HG02798 (cell line): Measurements from ENCODE around the gene GPC3.
"Not testable (repeated sequence)": the region's sequence is repeated elsewhere in the genome, so short reads cannot be mapped to it uniquely, and the experiment has no call there.

Experiments
- ATAC-seq: cut with Tn5 transposase; IDR thresholded peaks from one replicate; pipeline ENCODE4 v1.9.1; 2021; ENCODE audit warnings: mild to moderate bottlenecking; ENCODE audit not compliant: unreplicated experiment, poor library complexity

The GPC3 gene

GRCh38 chrX:133999031-133999705 lies 13.8 kb upstream of the GPC3 start:
- no peak for ATAC-seq

DNA sequence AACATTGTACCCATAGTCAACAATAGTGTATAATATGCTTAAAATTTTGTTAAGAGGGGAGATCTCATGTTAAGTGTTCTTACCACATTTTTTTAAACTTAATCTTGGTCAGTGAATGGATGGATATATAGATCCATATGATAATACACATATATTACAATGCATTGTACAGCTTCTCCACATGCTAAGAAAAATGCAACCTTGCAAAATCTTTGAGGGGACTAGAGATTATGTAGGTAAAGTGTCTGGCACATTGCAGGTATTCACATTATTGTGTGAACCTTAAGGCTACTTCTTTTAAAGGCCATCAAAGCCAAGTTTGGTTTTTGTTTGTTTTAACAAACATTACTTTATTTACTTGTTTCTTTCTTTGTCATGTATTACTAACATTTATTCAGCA lies 10.4 kb upstream of the GPC3 start:
- ATAC-seq, result no peak

- no peak for ATAC-seq
These were observed 9.2 kb upstream of the GPC3 start for GRCh38 chrX:133994576-133994975.

GRCh38 chrX:133992882-133993281 lies 7.5 kb upstream of the GPC3 start:
- no peak for ATAC-seq

- no peak for ATAC-seq
These were observed 6.4 kb upstream of the GPC3 start for GRCh38 chrX:133991814-133992213.

DNA sequence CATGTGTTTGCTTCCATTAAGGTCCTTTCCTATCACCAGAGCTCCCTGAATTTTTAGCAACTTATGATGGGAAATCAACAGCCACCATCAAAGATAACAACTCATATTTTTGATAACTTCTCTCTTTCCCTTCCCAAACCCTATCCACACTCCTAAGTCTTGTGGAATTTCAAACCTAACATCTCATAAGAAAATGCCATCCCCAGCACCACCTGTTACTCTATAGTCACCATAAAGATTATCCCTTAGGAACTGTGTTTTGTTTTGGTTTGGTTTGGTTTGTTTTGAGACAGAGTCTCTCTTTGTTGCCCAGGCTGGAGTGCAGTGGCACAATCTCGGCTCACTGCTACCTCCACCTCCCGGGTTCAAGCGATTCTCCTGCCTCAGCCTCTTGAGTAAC lies 5.7 kb upstream of the GPC3 start:
- ATAC-seq, result not testable (repeated sequence)

DNA sequence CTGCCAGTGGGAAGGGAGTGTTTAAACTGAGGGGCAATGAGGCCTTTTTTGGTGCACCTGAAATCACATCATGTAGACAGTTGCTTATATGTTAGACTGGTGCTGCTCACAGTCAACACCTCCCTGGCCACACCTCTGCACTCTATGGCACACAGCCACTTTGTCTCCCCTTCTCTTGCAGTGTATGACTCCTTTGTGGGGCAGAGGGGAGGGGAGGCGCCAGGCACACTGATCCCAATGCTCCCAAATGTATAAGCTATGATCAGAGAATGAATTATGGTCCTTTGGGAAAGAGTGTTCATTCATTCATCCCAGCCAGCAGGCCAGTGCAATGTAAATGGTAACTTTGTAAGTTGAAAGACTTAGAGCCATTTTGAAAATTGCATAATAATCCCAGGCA lies 4.6 kb upstream of the GPC3 start:
- no peak for ATAC-seq

GRCh38 chrX:133989490-133989889 lies 4.1 kb upstream of the GPC3 start:
- ATAC-seq, result no peak

GRCh38 chrX:133988010-133988409 lies 2.6 kb upstream of the GPC3 start:
- ATAC-seq, result no peak

GRCh38 chrX:133987188-133987587 lies 1.8 kb upstream of the GPC3 start:
- no peak for ATAC-seq

DNA sequence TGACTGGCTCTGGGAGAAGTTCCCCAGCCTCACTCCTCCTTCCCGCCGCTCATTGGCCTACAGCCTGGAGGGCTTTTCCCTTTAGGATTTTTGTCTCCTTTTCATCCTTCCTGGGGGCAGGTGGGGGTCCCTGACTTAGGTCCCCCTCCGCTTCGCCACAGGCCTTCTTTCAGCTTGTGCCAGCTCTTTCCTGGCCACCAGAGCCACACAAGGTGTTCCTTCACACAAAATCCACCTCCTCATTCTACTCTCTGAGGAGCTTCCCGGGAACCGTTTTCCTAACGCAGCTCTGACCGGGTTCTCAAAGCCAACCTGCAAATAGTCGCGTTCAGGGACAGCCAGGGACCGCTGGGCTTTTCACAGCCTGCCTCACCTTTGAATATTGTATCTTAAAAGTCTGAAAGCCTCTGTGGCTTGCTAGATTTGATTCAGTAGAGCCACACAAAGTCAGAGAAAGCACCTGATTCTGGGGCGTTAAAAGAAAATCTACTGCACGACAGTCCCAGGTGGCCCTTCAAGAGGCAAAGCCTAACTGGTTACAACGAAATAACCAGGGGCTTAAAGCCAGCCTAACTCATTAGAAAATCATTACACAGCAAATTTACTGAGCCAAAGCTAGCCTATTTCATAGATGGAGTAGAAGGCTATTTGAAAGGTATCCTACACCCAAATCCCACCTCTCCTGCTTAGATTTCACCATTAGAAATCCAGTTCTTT lies 731 bp upstream of the GPC3 start:
- ATAC-seq, result no peak

DNA sequence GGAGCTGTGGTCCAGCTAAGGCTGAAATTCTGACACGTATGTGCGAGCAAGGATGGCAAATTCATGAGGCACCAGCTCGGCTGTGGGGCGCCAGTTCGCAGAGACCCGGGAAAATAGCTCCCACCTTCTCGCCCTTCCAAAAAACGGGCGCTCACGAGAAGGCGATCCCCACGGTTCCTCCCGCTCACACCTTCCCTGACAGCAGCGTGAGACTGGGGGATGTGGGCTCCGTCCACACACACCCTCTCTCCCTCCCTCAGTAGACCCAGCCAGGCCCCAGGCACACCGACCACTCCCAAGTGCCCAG lies 584 bp downstream of the GPC3 start:
- no peak for ATAC-seq

DNA sequence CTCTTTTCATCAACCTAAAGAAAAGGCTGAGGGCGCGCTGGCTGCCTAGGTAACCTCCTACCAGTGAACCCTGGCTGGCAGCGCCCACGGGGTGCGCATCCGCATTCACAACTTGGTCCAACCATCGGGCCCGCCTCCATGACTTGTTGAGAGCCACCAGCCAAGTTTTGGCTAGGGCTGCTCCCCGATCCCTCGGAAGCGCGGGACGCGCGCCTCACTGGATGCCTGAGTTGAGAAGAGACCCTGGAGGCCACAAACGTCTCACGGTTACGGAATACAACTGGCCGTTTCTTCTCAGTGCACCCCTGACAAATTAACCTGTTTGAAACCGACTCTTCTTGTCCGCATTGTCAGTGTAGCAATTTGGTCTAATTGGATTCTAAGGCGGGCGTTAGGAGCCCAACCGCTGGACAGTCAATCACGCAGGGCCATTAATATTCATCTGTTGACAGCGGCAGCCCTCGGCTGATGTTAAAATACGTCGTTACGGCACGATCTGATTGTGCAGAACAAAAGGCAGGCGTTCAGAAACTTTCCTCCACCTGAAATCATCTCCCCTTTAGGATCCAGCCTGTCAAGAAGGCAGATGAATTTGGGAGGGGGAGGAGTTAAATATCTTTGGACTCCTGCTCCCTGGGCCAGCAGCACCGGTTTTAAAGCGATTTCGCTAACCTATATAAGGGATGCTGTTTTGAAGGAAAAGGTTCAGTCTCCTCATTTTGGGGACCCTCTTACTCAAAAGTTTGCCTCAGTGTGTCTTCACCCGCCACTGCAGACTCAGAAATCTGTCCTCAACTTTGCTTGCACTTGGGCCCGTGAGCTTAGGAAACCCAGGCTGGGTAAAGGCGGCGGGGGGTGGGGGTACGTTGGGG lies 1.2 kb downstream of the GPC3 start:
- ATAC-seq, result no peak

DNA sequence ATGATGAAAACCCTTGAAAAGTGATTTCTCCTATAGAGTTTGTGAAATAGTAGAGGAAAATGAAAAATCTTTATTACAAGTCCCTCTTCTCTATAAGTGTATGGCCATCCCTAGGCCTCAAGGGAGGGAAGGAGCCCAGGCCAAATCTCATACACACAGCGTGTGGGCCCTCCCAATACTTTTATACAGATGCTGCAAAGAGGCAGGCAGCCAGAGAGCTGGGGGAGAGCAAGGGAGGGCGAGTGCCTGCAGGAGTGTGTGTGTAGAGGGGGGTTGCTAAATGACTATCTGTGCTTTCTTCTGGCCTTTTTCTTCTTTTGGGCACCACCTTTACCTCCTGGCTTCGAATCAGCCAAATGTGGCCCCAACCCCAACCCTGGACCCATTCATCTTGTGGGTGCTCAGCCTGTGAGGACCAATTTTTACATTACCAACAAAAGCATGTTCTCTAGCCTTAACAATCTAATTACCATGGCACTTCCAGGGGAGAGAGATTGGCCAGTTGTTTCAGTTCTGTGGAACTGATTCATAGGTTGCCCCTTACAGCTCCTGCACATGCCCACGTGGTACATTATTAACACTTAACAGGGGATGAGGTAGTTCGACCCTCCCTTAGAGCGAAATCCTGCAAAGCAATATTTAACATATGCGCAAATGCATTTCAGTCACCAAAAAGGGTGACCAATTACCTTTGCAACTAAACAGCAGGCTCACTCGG lies 2.0 kb downstream of the GPC3 start:
- no peak for ATAC-seq

DNA sequence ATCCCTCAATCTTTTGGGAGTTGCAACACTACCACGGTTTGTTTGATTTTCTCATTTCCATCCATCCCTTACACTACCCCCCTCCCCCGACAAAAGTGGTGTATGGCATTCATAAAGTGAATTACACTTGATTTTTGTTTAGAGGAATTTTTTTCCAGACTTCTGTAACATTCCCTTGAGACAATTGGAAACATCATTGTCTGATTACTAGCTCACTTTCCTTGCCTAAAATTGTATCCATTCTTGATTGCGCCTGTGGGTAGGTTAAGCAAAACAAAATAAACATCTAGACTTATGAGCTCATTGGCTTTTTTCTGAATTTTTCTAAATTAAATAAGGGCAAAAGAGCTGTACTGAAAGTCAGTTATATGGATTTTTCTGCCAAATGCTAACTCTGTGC lies 3.5 kb downstream of the GPC3 start:
- ATAC-seq, result no peak

DNA sequence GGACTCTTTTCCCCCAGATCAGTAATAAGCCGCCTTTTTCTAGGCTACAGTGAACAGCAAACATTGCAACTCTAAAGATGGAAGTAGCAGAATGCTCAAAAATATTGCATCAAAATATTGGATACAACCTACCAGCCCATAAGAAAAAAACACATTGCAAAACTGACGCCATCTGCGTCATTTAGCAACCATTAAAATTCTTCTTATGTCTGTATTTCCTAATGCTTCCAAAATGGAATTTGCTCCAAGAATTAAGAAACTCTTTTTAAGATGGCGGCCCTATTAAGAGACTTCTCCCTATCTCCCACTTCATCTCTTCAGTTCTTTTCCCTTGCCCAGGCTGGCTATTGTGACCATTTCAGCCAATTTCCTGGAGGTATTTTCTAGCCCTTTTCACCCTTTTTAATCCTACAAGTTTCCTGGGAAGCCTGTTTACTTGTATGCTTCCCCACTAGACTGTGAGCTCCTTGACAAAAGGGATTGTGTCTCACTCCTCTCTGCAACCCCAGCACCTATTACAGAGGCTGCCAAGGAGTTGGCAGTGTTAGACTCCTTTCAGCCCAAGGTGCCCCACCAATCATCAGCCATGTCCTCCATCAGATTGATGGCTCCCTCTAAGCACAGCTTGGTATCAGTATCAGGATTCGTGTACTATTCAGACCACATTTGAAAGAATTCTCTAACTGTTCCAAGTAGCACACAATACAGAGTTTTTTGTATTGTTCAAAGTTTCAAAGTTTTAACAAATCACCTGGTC lies 4.4 kb downstream of the GPC3 start:
- no peak for ATAC-seq

GRCh38 chrX:133980406-133980805 lies 5.0 kb downstream of the GPC3 start:
- no peak for ATAC-seq

- no peak for ATAC-seq
These were observed 5.7 kb downstream of the GPC3 start for GRCh38 chrX:133979641-133980230.

DNA sequence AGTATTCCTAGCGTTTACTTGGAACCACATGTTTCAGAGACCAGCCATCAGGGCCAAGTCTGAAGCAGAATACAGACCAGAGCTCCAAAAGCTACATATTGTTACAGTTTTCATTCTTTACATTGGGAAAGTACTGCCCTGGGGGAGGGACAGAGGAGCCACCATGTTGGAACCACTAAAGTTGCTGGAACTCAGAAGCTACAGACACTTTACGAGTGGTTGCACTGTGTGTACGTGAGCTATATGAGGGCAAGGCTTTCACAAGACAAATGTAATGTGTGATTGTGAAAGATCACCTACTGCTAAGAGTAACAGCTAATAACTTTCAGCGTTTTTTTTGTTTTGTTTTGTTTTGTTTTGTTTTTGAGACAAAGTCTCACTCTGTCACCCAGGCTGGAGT lies 11.7 kb downstream of the GPC3 start:
- ATAC-seq, result no peak

- no peak for ATAC-seq
These were observed 12.5 kb downstream of the GPC3 start for GRCh38 chrX:133972916-133973315.
